Raji (cell line): ENCODE results near the gene B3GAT1.

Experiments
- POLR2A ChIP-seq: IDR thresholded peaks from 2 replicates; pipeline ENCODE4 v1.6.1; 2011; ENCODE audit warnings: low read depth, low read length, control low read depth; ENCODE audit not compliant: insufficient read depth

The B3GAT1 gene

GRCh38 chr11:134390706-134391569 is 21.1 kb downstream of the B3GAT1 start:
- TF ChIP-seq POLR2A: no peak

- no peak for TF ChIP-seq POLR2A
Observed at GRCh38 chr11:134389464-134390180, 22.4 kb downstream of the B3GAT1 start.

- TF ChIP-seq POLR2A: no peak
Observed at GRCh38 chr11:134388590-134388989, 23.5 kb downstream of the B3GAT1 start.

GRCh38 chr11:134387501-134387900 is 24.5 kb downstream of the B3GAT1 start:
- no peak for TF ChIP-seq POLR2A

- TF ChIP-seq POLR2A: no peak
Observed at GRCh38 chr11:134386945-134387344, 25.1 kb downstream of the B3GAT1 start.

GRCh38 chr11:134385774-134386565 is 26.1 kb downstream of the B3GAT1 start:
- no peak for TF ChIP-seq POLR2A

- TF ChIP-seq POLR2A: no peak
Observed at GRCh38 chr11:134385171-134385570, 26.9 kb downstream of the B3GAT1 start.

- no peak for TF ChIP-seq POLR2A
Observed at GRCh38 chr11:134384406-134384805, 27.6 kb downstream of the B3GAT1 start.

GRCh38 chr11:134383576-134384221 is 28.3 kb downstream of the B3GAT1 start:
- no peak for TF ChIP-seq POLR2A

- TF ChIP-seq POLR2A: no peak
Observed at GRCh38 chr11:134382830-134383229, 29.2 kb downstream of the B3GAT1 start.

GRCh38 chr11:134382257-134382656 is 29.8 kb downstream of the B3GAT1 start:
- no peak for TF ChIP-seq POLR2A

GRCh38 chr11:134380785-134381184 is 31.3 kb downstream of the B3GAT1 start:
- TF ChIP-seq POLR2A: no peak

- no peak for TF ChIP-seq POLR2A
Observed at GRCh38 chr11:134380229-134380628, 31.8 kb downstream of the B3GAT1 start.

GRCh38 chr11:134379241-134379640 is 32.8 kb downstream of the B3GAT1 start:
- no peak for TF ChIP-seq POLR2A

GRCh38 chr11:134377876-134378275 is 34.2 kb downstream of the B3GAT1 start:
- TF ChIP-seq POLR2A: no peak
